Heart right ventricle (tissue), 16 donors: Measurements from ENCODE around the gene MYO15A. TPM values are rescaled to one million over a fixed set of nuclear protein-coding genes. Genes with fewer than 3 reads are reported as not detected.
A peak's percentile ranks its signal among the peaks of the same experiment; 100 is the strongest.

Experiments used
- ATAC-seq, 8 donors: fragments of 200-7000 bp; cut with Tn5 transposase; one replicate each; pipeline ENCODE4 v1.9.1; 2020; ENCODE audit warnings: mild to moderate bottlenecking in 8 of 8, moderate library complexity in 8 of 8, moderate number of reproducible peaks in 1 of 8
- DNase-seq, 2 donors: peaks; one replicate each; pipeline ENCODE4 v3.0.0-alpha.2; 2020
- H3K27ac ChIP-seq, 10 donors: fragments of 200-600 bp; sonication (generic) in 2 of 10; one replicate each; pipeline versions ENCODE4 v1.5.0 to v1.8.0; 2020 to 2022; ENCODE audit warnings: mild to moderate bottlenecking in 3 of 10
- H3K27me3 ChIP-seq, 7 donors: fragments of 200-600 bp; one replicate each; pipeline ENCODE4 v1.8.0; 2021 to 2022; ENCODE audit warnings: mild to moderate bottlenecking in 2 of 7
- H3K36me3 ChIP-seq, 9 donors: fragments of 200-600 bp; sonication (generic) in 1 of 9; one replicate each; pipeline versions ENCODE4 v1.5.0 to v1.8.0; 2020 to 2022; ENCODE audit warnings: mild to moderate bottlenecking in 2 of 9
- H3K4me1 ChIP-seq, 9 donors: fragments of 200-600 bp; sonication (generic) in 1 of 9; one replicate each; pipeline versions ENCODE4 v1.5.0 to v1.8.0; 2020 to 2022; ENCODE audit warnings: mild to moderate bottlenecking in 4 of 9
- H3K4me3 ChIP-seq, 10 donors: fragments of 200-600 bp; sonication (generic) in 2 of 10; one replicate each; pipeline versions ENCODE4 v1.5.0 to v1.8.0; 2020 to 2022; ENCODE audit warnings: mild to moderate bottlenecking in 7 of 10, moderate library complexity in 2 of 10
- H3K9me3 ChIP-seq, 11 donors: fragments of 200-600 bp in 10 of 11; sonication (generic) in 2 of 11; one replicate each; pipeline versions ENCODE4 v1.5.0 to v1.8.0; 2013 to 2022; ENCODE audit warnings: mild to moderate bottlenecking in 2 of 11, control low read depth in 1 of 11, moderate library complexity in 1 of 11
- WGBS, 2 donors: extraction: QIAGEN DNeasy Blood & Tissue Kit; methylation state at CpG; one replicate each; pipeline ENCODE4 v1.1.7; 2013; ENCODE audit warnings: inconsistent platforms in 1 of 2; 5-methylcytosine and 5-hydroxymethylcytosine counted together
- intact Hi-C, 10 donors: fragments of 100-400 bp; cut with DNase I; formaldehyde crosslinking; loops; one replicate each; pipeline versions ENCODE4 v1.11.1 to v1.14.2; 2022
- polyA plus RNA-seq, 2 donors: library from polyadenylated mRNA; stranded (reverse); fragments of 200-250 nt; gene quantifications; one replicate each; pipeline ENCODE4 v1.2.3, GENCODE V29; 2013
- total RNA-seq, 10 donors: library from RNA; stranded (reverse); fragmentation: NEBNext Ultra II Directional in 3 of 10; extraction: Animal tissue kit (Norgen Biotek cat#: 25700) in 3 of 10; gene quantifications; one replicate each; pipeline versions ENCODE4 v1.2.1 to v1.2.4, GENCODE V29; 2021 to 2023
- TF ChIP-seq, protein P1 (sequence below), 9 donors: fragments of 200-600 bp; sonication (generic) in 2 of 9; IDR thresholded peaks; one replicate each; pipeline versions ENCODE4 v1.5.0 to v1.8.0; 2021 to 2022; ENCODE audit warnings: antibody characterized with exemption in 9 of 9, mild to moderate bottlenecking in 5 of 9, moderate library complexity in 1 of 9
- donor health status: Arrhythmogenic right ventricular cardiomyopathy.
- donor health status: ischemic (EF 13 %, LVEDD 7.1; RV severe dilation, severe dysfunction).
- donor health status: healthy with polysubstance abuse.
- donor health status: DM: no; HTN: yes; CAD: no.
- donor health status: DM: no; HTN: no; CAD: no.
- donor health status: ischemic (EF 25% LVEDD 6.9; RV normal size, moderate dysfunction).
- donor health status: ischemic (EF 25% LVEDD 5.7; RV mildly dilated, moderate dysfunction).
- donor health status: healthy.
- donor health status: DM: yes; HTN: yes; CAD: no.
- donor health status: Ischemic cardiomyopathy.
- donor health status: ischemic (EF 35%, LVEDD 5.7; RV mildly dilated, moderate dysfunction).
- donor health status: nonischemic (EF 11% LVEDD 7.7; RV severe dilation, severe dysfunction).
- donor health status: DM: yes; HTN: yes; CAD: no.
- donor health status: PGD.
- donor health status: ischemic (EF 29% LVEDD 5.4; RV normal size, mild dysfunction).
- donor health status: nonischemic (EF 23%, LVEDD 6.1; RV moderate dilation, normal function).

Gene MYO15A
- total and polyA plus RNA-seq, 12 donors: 0.11 to 1.2 (median 0.27) TPM; not detected in 3

DNA sequence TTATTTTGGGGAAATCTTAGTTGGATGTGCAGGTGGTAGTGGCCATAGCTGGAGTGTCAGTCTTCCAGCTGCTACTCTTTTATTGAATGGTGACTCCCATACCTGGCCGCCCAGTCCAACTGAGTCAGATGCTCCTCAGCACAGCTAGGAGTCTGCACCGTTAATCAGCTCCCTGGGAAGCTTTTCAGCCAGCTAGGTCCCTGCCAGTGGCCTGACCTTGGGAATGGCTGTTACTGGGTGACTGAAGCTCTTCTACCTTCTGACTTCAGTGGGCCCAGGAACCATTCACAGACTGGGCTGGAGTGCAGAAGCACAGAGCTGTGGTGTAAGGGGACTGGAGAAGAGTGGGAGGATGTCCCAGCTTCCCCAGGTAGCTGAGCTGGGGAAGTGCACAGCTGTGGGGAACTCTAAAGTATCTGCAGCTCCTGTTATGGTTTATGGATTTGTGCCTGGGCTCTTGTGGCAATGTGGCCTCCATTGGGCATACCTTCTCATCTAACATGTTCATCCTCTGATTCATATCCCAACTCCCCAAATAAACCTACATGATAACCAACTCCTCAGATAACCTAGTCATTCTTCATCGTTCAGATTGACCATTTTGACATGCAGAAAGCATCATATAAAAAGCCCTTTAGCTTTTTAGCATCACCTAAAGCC is 89.1 kb downstream of the MYO15A start:
- Histone ChIP-seq H3K9me3 (no peaks in the 10 kb centered on the region), H3K27me3 (no peaks in the 10 kb centered on the region), H3K27ac (peak overlapping the region in 2 of 10 donors; percentile 1 to 24), H3K4me3 (no peak overlapping the region), H3K4me1 (peaks cover 17 to 91% (median 70%) of the 10 kb centered on the region in 9 donors), H3K36me3 (peaks cover 0 to 91% (median 22%) of the 10 kb centered on the region in 9 donors)
- no peak for DNase-seq
- intact Hi-C loops: no loop called here
- TF ChIP-seq, protein P1, sequence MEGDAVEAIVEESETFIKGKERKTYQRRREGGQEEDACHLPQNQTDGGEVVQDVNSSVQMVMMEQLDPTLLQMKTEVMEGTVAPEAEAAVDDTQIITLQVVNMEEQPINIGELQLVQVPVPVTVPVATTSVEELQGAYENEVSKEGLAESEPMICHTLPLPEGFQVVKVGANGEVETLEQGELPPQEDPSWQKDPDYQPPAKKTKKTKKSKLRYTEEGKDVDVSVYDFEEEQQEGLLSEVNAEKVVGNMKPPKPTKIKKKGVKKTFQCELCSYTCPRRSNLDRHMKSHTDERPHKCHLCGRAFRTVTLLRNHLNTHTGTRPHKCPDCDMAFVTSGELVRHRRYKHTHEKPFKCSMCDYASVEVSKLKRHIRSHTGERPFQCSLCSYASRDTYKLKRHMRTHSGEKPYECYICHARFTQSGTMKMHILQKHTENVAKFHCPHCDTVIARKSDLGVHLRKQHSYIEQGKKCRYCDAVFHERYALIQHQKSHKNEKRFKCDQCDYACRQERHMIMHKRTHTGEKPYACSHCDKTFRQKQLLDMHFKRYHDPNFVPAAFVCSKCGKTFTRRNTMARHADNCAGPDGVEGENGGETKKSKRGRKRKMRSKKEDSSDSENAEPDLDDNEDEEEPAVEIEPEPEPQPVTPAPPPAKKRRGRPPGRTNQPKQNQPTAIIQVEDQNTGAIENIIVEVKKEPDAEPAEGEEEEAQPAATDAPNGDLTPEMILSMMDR (IDR thresholded peaks at IDR 0.05): no peak
- WGBS, 2 donors: 68 to 73% methylated on average over 3 of the region's 3 CpGs
- ATAC-seq: peak in 1 of 8 donors; percentile 18

- Histone ChIP-seq H3K4me1 (peaks cover 17 to 91% (median 74%) of the 10 kb centered on the region in 9 donors), H3K36me3 (peaks cover 0 to 94% (median 22%) of the 10 kb centered on the region in 9 donors), H3K9me3 (no peaks in the 10 kb centered on the region), H3K27me3 (no peaks in the 10 kb centered on the region), H3K27ac (no peak overlapping the region), H3K4me3 (no peak overlapping the region)
- DNase-seq: no peak
- TF ChIP-seq, protein P1 (IDR thresholded peaks at IDR 0.05): no peak
- intact Hi-C loops: no loop called here
- ATAC-seq: peak in 5 of 8 donors; percentile 7 to 56 (median 42)
- 8 to 19% methylated on average over 4 of the region's 4 CpGs for WGBS, 2 donors
These were observed 90.0 kb downstream of the MYO15A start for GRCh38 chr17:18198530-18198929.

- H3K36me3 ChIP-seq: peaks cover 0 to 98% (median 12%) of the 10 kb centered on the region in 9 donors
- peaks cover 17 to 86% (median 65%) of the 10 kb centered on the region in 9 donors for H3K4me1 ChIP-seq
These were observed 92.6 kb downstream of the MYO15A start for GRCh38 chr17:18201108-18201507.

GRCh38 chr17:18203308-18203707 is 94.8 kb downstream of the MYO15A start:
- H3K4me1 ChIP-seq: peaks cover 10 to 79% (median 50%) of the 10 kb centered on the region in 9 donors
- DNase-seq (no peak), ATAC-seq (peak in 1 of 8 donors; percentile 36)
- 59 to 72% methylated on average over 7 of the region's 7 CpGs for WGBS, 2 donors
- H3K4me3 ChIP-seq: no peak overlapping the region
- intact Hi-C loops: loop anchor here in 2 of 10 donors (10.0 kb wide), 2 partner anchors 59 to 111 kb away; partner anchors contain the start of genes SMCR8 (in 1 of the 2) and TOP3A (in 1 of the 2)
- H3K27me3 ChIP-seq: no peaks in the 10 kb centered on the region
- no peak overlapping the region for H3K27ac ChIP-seq
- H3K9me3 ChIP-seq: no peaks in the 10 kb centered on the region
- peaks cover 0 to 98% (median 26%) of the 10 kb centered on the region in 9 donors for H3K36me3 ChIP-seq
- TF ChIP-seq, protein P1 (IDR thresholded peaks at IDR 0.05): no peak

More at GRCh38 chr17:18201108-18201507, 92.6 kb downstream of the MYO15A start:
- Histone ChIP-seq H3K27ac (no peak overlapping the region), H3K4me3 (no peak overlapping the region), H3K27me3 (no peaks in the 10 kb centered on the region), H3K9me3 (no peaks in the 10 kb centered on the region)
- WGBS, 2 donors: 73% methylated on average over 4 of the region's 4 CpGs
- DNase-seq (no peak), ATAC-seq (peak in 3 of 8 donors; percentile 19 to 72 (median 25))
- intact Hi-C loops: loop anchor here in 2 of 10 donors (10.0 kb wide), 2 partner anchors 56 to 114 kb away; partner anchors contain the start of genes SMCR8 (in 1 of the 2) and TOP3A (in 1 of the 2)
- TF ChIP-seq, protein P1 (IDR thresholded peaks at IDR 0.05): no peak
